ENCODE measurements around the gene FMNL2.

The FMNL2 gene

DNA sequence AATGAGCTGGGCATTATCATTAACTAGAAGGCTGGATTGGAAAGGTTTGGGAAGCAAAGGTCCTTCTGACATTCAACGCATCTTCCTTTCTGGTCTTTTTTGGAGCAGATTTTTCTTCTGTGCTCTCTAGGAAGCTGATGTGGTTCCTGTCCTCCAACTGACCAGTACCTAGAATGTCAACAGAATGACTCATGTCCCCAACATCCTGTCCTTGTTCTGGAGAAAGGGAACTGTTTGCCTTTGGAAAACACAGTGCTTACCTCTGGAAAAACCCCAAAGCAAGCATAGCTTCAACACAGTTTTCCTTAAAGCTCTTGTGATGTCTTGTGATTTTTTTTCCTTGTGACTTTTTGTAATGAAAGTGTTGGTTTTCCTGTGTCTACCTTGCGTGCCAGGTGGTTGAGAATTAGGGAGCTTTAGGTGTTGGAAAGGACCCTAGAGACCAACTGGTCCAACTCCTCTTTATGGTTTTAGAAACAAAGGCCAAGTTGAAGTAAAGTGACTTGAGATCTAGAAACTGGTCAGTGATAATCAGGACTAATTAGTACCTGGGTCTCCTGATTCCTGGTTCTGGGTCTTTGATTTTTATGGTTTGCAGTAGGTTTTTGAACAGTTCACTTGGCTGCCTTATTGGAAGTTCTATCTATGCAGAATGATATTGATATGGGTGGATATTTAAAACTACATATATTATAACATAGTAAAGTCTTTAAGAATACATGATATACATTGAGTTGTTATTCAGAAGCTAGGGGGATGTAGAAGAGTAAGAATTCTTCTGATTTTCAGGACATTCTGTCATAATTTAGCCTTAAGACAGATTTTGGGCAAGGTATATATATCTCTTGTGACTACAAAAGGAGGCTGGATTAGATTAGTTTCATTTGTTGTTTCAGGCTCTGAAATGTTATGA lies 70.5 kb downstream of the FMNL2 start:
- DNase-seq: no peak

DNA sequence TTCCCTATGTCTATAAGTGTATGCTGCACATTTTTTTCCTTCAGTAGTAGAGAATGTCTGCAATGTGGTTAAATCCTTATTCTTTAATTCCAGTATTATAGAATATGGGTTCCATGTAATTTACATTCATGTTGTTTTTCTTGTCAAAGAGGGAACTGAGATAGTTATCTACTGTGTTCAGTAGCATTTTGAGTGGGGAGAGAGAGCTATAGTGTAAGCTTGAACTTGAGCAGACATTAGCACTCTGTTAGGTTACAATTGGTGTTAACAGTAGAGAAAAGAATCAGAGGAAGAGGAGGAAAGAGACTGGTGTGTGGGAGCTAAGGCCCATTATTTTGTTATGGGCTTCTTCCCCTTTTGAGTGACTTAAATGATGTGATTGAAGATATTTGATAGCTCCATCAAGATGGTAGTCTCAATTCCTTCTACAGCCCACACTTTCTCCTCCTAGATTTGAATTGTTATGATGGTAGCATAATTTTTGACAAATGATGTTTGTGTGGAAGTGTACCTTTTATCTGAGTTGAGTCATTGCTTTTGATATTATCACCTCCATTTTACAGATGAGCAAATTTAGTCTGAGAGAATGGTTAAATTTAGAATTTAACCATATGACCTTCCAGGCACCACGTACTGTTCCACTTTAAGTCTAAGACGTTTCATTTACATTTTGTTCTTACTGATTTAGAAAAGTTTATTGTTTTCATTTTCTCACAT lies 71.3 kb downstream of the FMNL2 start:
- no peak for DNase-seq

DNA sequence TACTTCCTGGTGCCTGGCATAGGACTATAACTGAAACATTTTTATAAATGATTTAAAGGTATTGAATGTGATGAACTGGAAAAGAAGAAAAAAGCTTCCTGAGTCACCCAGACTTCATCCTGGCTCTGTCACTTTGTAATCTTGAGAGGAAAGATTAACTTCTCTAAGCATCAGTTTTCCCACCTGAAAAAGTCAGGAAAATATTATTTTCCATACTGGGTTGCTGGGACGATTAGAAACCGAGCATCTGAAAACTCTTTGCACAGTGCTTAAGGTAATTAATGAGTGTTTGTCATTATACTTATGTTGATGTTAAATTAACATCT lies 71.8 kb downstream of the FMNL2 start:
- DNase-seq: no peak

GRCh38 chr2:152407204-152407721 lies 72.3 kb downstream of the FMNL2 start:
- no peak for DNase-seq

GRCh38 chr2:152407806-152408205 lies 72.8 kb downstream of the FMNL2 start:
- DNase-seq: no peak

DNA sequence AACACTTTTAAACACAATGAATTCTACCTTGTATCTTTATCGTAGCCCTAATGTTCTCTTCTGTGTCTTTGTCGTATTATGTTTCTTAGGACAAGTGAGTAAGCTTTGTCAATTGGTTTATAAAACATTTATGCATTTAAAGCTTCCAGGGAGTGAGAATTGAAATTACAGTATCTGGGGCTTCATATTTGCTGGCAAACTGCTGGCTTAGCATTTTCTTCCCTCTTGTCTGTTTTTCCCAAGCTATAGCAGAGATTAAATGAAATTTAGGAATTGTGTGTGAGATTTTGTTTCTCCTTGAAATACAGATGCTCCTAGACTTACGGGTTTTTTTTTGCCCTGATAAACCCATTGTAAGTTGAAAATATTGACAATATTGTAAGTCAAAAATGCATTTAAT lies 73.3 kb downstream of the FMNL2 start:
- no peak for DNase-seq

- no peak for DNase-seq
These were observed 74.6 kb downstream of the FMNL2 start for GRCh38 chr2:152409386-152410164.

DNA sequence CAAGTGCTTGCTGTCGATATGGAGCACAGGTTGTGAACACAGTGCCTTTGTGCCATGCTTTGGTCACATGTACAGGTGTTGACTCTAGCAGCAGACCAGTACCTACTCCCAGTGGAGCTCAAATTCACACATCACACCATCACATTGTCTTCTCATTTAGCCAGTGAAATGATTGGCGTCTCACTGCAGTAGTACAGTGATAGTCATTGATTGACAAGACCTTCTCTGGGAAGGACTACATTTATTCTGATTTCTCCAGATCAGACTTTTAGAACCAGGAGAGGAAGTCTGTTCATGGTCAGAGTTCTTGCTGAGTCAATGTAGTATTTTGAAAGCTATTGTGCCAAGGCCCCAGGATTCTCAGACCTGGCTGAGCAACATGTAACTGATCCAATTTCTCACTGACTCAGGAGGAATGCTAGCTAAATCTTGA lies 75.2 kb downstream of the FMNL2 start:
- DNase-seq: no peak

- no peak for DNase-seq
These were observed 76.2 kb downstream of the FMNL2 start for GRCh38 chr2:152411154-152411553.

- no peak for DNase-seq
These were observed 78.5 kb downstream of the FMNL2 start for GRCh38 chr2:152413228-152414030.

DNA sequence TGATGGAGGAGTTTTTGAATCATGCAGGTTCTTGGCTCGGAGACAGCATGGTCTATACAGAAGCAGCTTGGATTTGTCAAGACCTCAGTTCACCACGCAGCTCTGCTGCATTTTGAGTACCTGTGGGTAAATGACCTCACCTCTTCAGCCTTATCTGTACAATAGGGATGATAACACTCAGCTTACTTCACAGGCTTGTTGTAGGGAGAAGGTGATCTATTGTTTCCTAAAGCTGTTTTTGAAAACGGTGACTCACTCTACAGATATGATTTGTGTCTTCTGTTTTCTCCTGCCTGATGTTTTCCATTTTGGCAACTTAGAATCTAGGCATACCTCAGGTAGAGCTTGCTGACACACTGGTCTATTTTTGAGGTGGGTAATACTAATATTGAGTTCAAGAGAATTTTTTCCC lies 80.3 kb downstream of the FMNL2 start:
- no peak for DNase-seq

GRCh38 chr2:152415796-152416195 lies 80.8 kb downstream of the FMNL2 start:
- DNase-seq: no peak

- DNase-seq: no peak
These were observed 83.7 kb downstream of the FMNL2 start for GRCh38 chr2:152418688-152419087.

- DNase-seq: no peak
These were observed 85.0 kb downstream of the FMNL2 start for GRCh38 chr2:152419944-152420343.

DNA sequence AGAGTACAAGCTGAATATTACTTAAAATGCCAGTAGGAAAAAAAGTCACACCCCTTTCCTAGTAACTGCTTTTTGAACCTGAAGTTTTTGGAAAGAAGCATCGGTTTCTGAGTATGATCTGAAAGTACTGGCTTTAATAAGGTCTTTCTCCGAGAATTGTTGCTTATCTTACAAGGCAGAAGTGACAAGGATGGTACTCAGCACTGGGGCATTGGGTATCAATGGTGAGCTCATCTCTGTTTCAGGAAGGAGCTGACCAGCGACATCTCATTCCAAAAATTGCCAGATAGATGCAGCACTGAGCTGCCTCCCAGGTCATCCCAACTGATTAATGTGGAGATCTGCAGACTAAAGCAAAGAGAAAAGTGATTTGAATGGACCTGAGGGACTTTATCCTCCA lies 85.4 kb downstream of the FMNL2 start:
- no peak for DNase-seq

DNA sequence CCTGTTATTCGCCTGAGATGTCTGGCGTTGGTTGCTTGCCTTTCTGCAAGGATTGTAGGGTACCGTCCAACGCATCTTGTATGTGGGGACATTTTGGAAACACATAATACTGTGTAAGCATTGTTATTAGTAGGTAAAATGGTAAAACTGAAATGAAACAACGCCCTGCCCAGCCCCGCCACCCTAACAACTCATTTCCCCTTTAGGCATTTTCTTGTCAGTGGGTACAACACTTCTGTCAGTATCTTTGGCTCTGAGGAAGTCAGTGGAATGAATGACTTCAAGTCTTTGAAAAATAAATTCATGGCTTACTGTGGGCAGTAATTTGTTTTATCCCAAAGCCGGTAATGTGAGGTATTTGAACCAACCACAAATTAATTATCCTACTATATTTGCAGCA lies 86.0 kb downstream of the FMNL2 start:
- DNase-seq: no peak

GRCh38 chr2:152421521-152422370 lies 86.8 kb downstream of the FMNL2 start:
- no peak for DNase-seq

- no peak for DNase-seq
These were observed 88.7 kb downstream of the FMNL2 start for GRCh38 chr2:152423684-152424083.

GRCh38 chr2:152425765-152426727 lies 91.1 kb downstream of the FMNL2 start:
- DNase-seq: no peak

DNA sequence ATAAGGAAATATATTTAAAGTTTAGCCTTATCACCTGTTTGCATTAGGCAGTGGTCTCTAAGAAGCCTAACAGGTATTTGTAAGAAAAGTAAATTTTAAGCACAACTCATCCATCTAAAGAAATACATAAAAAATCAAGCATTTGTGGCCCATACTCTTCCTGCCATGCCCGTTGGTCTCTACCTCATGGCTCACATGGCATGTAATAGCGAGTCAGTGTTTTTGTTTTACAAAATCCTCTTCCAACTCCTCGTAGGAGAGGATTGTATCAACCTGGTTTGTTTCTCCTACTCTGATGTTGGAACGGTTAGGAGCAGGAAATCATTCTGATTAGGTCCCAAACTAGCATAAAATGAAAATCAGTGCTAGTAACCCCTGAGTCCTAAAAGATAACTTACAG lies 91.8 kb downstream of the FMNL2 start:
- no peak for DNase-seq

Measured in NCI-H2171 (cell line).